ENCODE data around the gene KCNK4. TPM values are rescaled to one million over a fixed set of nuclear protein-coding genes. Genes with fewer than 3 reads are reported as not detected.

KCNK4 gene
- total RNA-seq, 1 donor from 2014 or later, result 0.52 TPM

- H3K36me3 Mint-ChIP-seq (ENCODE audit: low read depth, unreplicated experiment), result peaks cover 5% of the 10 kb centered on the region
- FAIRE-seq, result no peak
- H3K27ac Mint-ChIP-seq (ENCODE audit: unreplicated experiment), result no peak overlapping the region
These were observed 36.3 kb downstream of the KCNK4 start for GRCh38 chr11:64327375-64327774.

GRCh38 chr11:64327993-64328392 lies 36.9 kb downstream of the KCNK4 start:
- H2AFZ ChIP-seq (ENCODE audit: low read depth, low read length), result no peak overlapping the region
- H3K36me3 ChIP-seq (ENCODE audit: insufficient read depth, low read length), result no peaks in the 10 kb centered on the region
- H3K36me3 Mint-ChIP-seq (ENCODE audit: low read depth, unreplicated experiment), result peaks cover 3% of the 10 kb centered on the region
- H3K79me2 ChIP-seq (ENCODE audit: insufficient read depth, low read length), result no peaks in the 10 kb centered on the region
- H3K9me3 Mint-ChIP-seq (ENCODE audit: unreplicated experiment), result peaks cover 2% of the 10 kb centered on the region
- H3K9ac ChIP-seq (ENCODE audit: low read length), result no peak overlapping the region
- H3K27ac Mint-ChIP-seq (ENCODE audit: unreplicated experiment), result no peak overlapping the region
- peaks cover 10% of the 10 kb centered on the region for H3K4me1 Mint-ChIP-seq (ENCODE audit: low read depth, unreplicated experiment)
- no peaks in the 10 kb centered on the region for H3K27me3 ChIP-seq (ENCODE audit: insufficient read depth, low read length)
- H3K4me1 ChIP-seq (ENCODE audit: insufficient read depth, low read length), result peaks cover 12% of the 10 kb centered on the region
- H3K4me2 ChIP-seq (ENCODE audit: low read length), result no peak overlapping the region
- H3K27me3 Mint-ChIP-seq (ENCODE audit: low read depth, unreplicated experiment), result peaks cover 9% of the 10 kb centered on the region
- H3K9me3 ChIP-seq (ENCODE audit: insufficient read depth, low read depth, low read length), result no peaks in the 10 kb centered on the region
- TF ChIP-seq CTCF (IDR thresholded peaks at IDR 0.05; ENCODE audit: insufficient read depth, low read depth, low read length), result no peak
- no peak for TF ChIP-seq EZH2 (IDR thresholded peaks at IDR 0.05; ENCODE audit: insufficient read depth, low read length)
- no peak overlapping the region for H3K4me3 ChIP-seq (ENCODE audit: insufficient read depth, low read depth, low read length)
- FAIRE-seq (no peak), DNase-seq (ENCODE audit: low read depth) (no peak)
- H4K20me1 ChIP-seq (ENCODE audit: insufficient read depth, low read length), result peaks cover 4% of the 10 kb centered on the region
- H3K27ac ChIP-seq (ENCODE audit: low read depth, low read length), result no peak overlapping the region
- no peak overlapping the region for H3K4me3 Mint-ChIP-seq (ENCODE audit: unreplicated experiment)

More at GRCh38 chr11:64327375-64327774, 36.3 kb downstream of the KCNK4 start:
- DNase-seq (ENCODE audit: low read depth), result no peak
- Mint-ChIP-seq H3K27me3 (ENCODE audit: low read depth, unreplicated experiment) (peaks cover 9% of the 10 kb centered on the region), H3K9me3 (ENCODE audit: unreplicated experiment) (peaks cover 2% of the 10 kb centered on the region), H3K4me3 (ENCODE audit: unreplicated experiment) (no peak overlapping the region), H3K4me1 (ENCODE audit: low read depth, unreplicated experiment) (peaks cover 12% of the 10 kb centered on the region)
- peaks cover 10% of the 10 kb centered on the region for H4K20me1 ChIP-seq (ENCODE audit: insufficient read depth, low read length)
- H3K4me3 ChIP-seq (ENCODE audit: insufficient read depth, low read depth, low read length), result no peak overlapping the region
- TF ChIP-seq CTCF (IDR thresholded peaks at IDR 0.05; ENCODE audit: insufficient read depth, low read depth, low read length) (no peak), EZH2 (IDR thresholded peaks at IDR 0.05; ENCODE audit: insufficient read depth, low read length) (no peak)
- H3K4me1 ChIP-seq (ENCODE audit: insufficient read depth, low read length), result peaks cover 10% of the 10 kb centered on the region
- H3K27ac ChIP-seq (ENCODE audit: low read depth, low read length), result no peak overlapping the region
- no peaks in the 10 kb centered on the region for H3K9me3 ChIP-seq (ENCODE audit: insufficient read depth, low read depth, low read length)
- H3K79me2 ChIP-seq (ENCODE audit: insufficient read depth, low read length), result no peaks in the 10 kb centered on the region
- H3K9ac ChIP-seq (ENCODE audit: low read length), result no peak overlapping the region
- H3K4me2 ChIP-seq (ENCODE audit: low read length), result no peak overlapping the region
- no peaks in the 10 kb centered on the region for H3K27me3 ChIP-seq (ENCODE audit: insufficient read depth, low read length)
- H2AFZ ChIP-seq (ENCODE audit: low read depth, low read length), result no peak overlapping the region
- H3K36me3 ChIP-seq (ENCODE audit: insufficient read depth, low read length), result no peaks in the 10 kb centered on the region

- FAIRE-seq (no peak), DNase-seq (ENCODE audit: low read depth) (no peak)
- peaks cover 11% of the 10 kb centered on the region for H3K4me1 Mint-ChIP-seq (ENCODE audit: low read depth, unreplicated experiment)
- no peaks in the 10 kb centered on the region for H3K9me3 ChIP-seq (ENCODE audit: insufficient read depth, low read depth, low read length)
- H3K4me3 Mint-ChIP-seq (ENCODE audit: unreplicated experiment), result no peak overlapping the region
- H3K27ac ChIP-seq (ENCODE audit: low read depth, low read length), result no peak overlapping the region
- no peak for TF ChIP-seq CTCF (IDR thresholded peaks at IDR 0.05; ENCODE audit: insufficient read depth, low read depth, low read length)
- no peak for TF ChIP-seq EZH2 (IDR thresholded peaks at IDR 0.05; ENCODE audit: insufficient read depth, low read length)
- H3K4me2 ChIP-seq (ENCODE audit: low read length), result no peak overlapping the region
- H3K4me3 ChIP-seq (ENCODE audit: insufficient read depth, low read depth, low read length), result no peak overlapping the region
- H3K79me2 ChIP-seq (ENCODE audit: insufficient read depth, low read length), result no peaks in the 10 kb centered on the region
- peaks cover 16% of the 10 kb centered on the region for H3K4me1 ChIP-seq (ENCODE audit: insufficient read depth, low read length)
- peaks cover 2% of the 10 kb centered on the region for H3K9me3 Mint-ChIP-seq (ENCODE audit: unreplicated experiment)
- no peaks in the 10 kb centered on the region for H3K36me3 ChIP-seq (ENCODE audit: insufficient read depth, low read length)
- H3K9ac ChIP-seq (ENCODE audit: low read length), result no peak overlapping the region
- H3K36me3 Mint-ChIP-seq (ENCODE audit: low read depth, unreplicated experiment), result peaks cover 2% of the 10 kb centered on the region
- H4K20me1 ChIP-seq (ENCODE audit: insufficient read depth, low read length), result peaks cover 4% of the 10 kb centered on the region
- no peak overlapping the region for H3K27ac Mint-ChIP-seq (ENCODE audit: unreplicated experiment)
- H2AFZ ChIP-seq (ENCODE audit: low read depth, low read length), result no peak overlapping the region
- peaks cover 9% of the 10 kb centered on the region for H3K27me3 Mint-ChIP-seq (ENCODE audit: low read depth, unreplicated experiment)
- H3K27me3 ChIP-seq (ENCODE audit: insufficient read depth, low read length), result no peaks in the 10 kb centered on the region
These were observed 39.8 kb downstream of the KCNK4 start for GRCh38 chr11:64330888-64331287.

Measured in astrocyte (in vitro differentiated cells and primary cell).